Activated CD8-positive, alpha-beta T cell treated with anti-CD3 and anti-CD28 coated beads, Interleukin-2, amount 10 ng/mL, durations not matched to agents 7 days and 5 days (primary cell): ENCODE results near the gene TATDN2. TPM values are rescaled to one million over a fixed set of nuclear protein-coding genes. Genes with fewer than 3 reads are reported as not detected.
"Not testable (repeated sequence)": the region's sequence is repeated elsewhere in the genome, so short reads cannot be mapped to it uniquely, and the experiment has no call there.

Experiments
- ATAC-seq: fragments of 150-1000 bp; cut with Tn5 transposase; one replicate; pipeline ENCODE4 v1.10.0; 2021; ENCODE audit warnings: moderate library complexity
- CTCF ChIA-PET: fragments of 350-600 bp; sonication (Branson Sonifier 250); formaldehyde crosslinking; loops from one replicate; lab custom pipeline; 2021; ENCODE audit warnings: antibody characterized with exemption; lab: Charles Lee
- POLR2A ChIA-PET: fragments of 350-600 bp; sonication (Branson Sonifier 250); formaldehyde crosslinking; loops from one replicate; lab custom pipeline; 2021; ENCODE audit warnings: antibody characterized with exemption; lab: Charles Lee
- DNase-seq: peaks from one replicate; pipeline ENCODE4 v3.0.0-alpha.2; 2020
- H3K27ac Mint-ChIP-seq: one replicate; pipeline ENCODE4 v1.8.0; 2021; ENCODE audit warnings: mild to moderate bottlenecking, mixed read lengths
- H3K27me3 Mint-ChIP-seq: one replicate; pipeline ENCODE4 v1.8.0; 2021; ENCODE audit warnings: low read depth, mixed read lengths
- H3K36me3 Mint-ChIP-seq: one replicate; pipeline ENCODE4 v1.8.0; 2021; ENCODE audit warnings: low read depth, mixed read lengths
- H3K4me1 Mint-ChIP-seq: one replicate; pipeline ENCODE4 v1.8.0; 2021; ENCODE audit warnings: low read depth, mixed read lengths
- H3K4me3 Mint-ChIP-seq: one replicate; pipeline ENCODE4 v1.8.0; 2021; ENCODE audit warnings: mild to moderate bottlenecking, mixed read lengths
- H3K9me3 Mint-ChIP-seq: one replicate; pipeline ENCODE4 v1.8.0; 2022; ENCODE audit warnings: mixed read lengths; ENCODE audit not compliant: insufficient read depth
- total RNA-seq, 2 experiments: library from RNA; stranded (reverse); gene quantifications; one replicate each; pipeline ENCODE4 v1.2.3, GENCODE V29; 2021

TATDN2 gene
- total RNA-seq, 2 experiments from 2014 or later = 57.0 to 61.6 TPM

- Mint-ChIP-seq H3K9me3 (no peaks in the 10 kb centered on the region), H3K36me3 (peaks cover 42% of the 10 kb centered on the region), H3K4me1 (peaks cover 15% of the 10 kb centered on the region), H3K27ac (peak within 1 kb of the TSS; percentile 64), H3K4me3 (no peak within 1 kb of the TSS), H3K27me3 (no peaks in the 10 kb centered on the region)
- DNase-seq = no peak
- ChIA-PET CTCF (interaction anchor here (1.3 kb wide), 1 partner anchor 360 kb away, joined by 4 read pairs; no protein-coding TSS in a partner anchor), POLR2A (interaction anchor here (0.9 kb wide), 1 partner anchor 11 kb away, joined by 3 read pairs; no protein-coding TSS in a partner anchor)
- no peak for ATAC-seq
Measured at GRCh38 chr3:10292505-10293419, 44.5 kb downstream of the TATDN2 start, which contains the start of gene GHRL. Gene GHRL (minus strand): TSS chr3:10292947. CDS start chr3:10290180, 2,767 bp downstream.

GRCh38 chr3:10294030-10294586 is 45.8 kb downstream of the TATDN2 start:
- ChIA-PET POLR2A (no interaction called here), CTCF (interaction anchor here (1.3 kb wide), 1 partner anchor 31 kb away, joined by 4 read pairs; no protein-coding TSS in a partner anchor)
- no peaks in the 10 kb centered on the region for H3K27me3 Mint-ChIP-seq
- no peaks in the 10 kb centered on the region for H3K9me3 Mint-ChIP-seq
- H3K36me3 Mint-ChIP-seq = peaks cover 38% of the 10 kb centered on the region
- peaks cover 18% of the 10 kb centered on the region for H3K4me1 Mint-ChIP-seq
- no peak overlapping the region for H3K4me3 Mint-ChIP-seq
- DNase-seq (no peak), ATAC-seq (no peak)
- no peak overlapping the region for H3K27ac Mint-ChIP-seq

- H3K4me1 Mint-ChIP-seq = peaks cover 17% of the 10 kb centered on the region
- DNase-seq, H3K27ac Mint-ChIP-seq, POLR2A ChIA-PET, H3K27me3 Mint-ChIP-seq, H3K4me3 Mint-ChIP-seq, CTCF ChIA-PET, H3K9me3 Mint-ChIP-seq, ATAC-seq: not testable (repeated sequence)
- H3K36me3 Mint-ChIP-seq = peaks cover 53% of the 10 kb centered on the region
Measured at GRCh38 chr3:10298064-10298463, 49.8 kb downstream of the TATDN2 start.

GRCh38 chr3:10299175-10299574 is 50.9 kb downstream of the TATDN2 start:
- Mint-ChIP-seq H3K27me3 (no peaks in the 10 kb centered on the region), H3K36me3 (peaks cover 61% of the 10 kb centered on the region), H3K9me3 (no peaks in the 10 kb centered on the region), H3K4me3 (no peak overlapping the region), H3K27ac (peak overlapping the region; percentile 83), H3K4me1 (peaks cover 17% of the 10 kb centered on the region)
- ATAC-seq = no peak
- POLR2A ChIA-PET = no interaction called here
- no peak for DNase-seq
- CTCF ChIA-PET = interaction anchor here (1.0 kb wide), 2 partner anchors 11 to 269 kb away, joined by 3 read pairs; no protein-coding TSS in a partner anchor

- no peaks in the 10 kb centered on the region for H3K9me3 Mint-ChIP-seq
- peaks cover 17% of the 10 kb centered on the region for H3K4me1 Mint-ChIP-seq
- DNase-seq = no peak
- ChIA-PET CTCF (interaction anchor here (1.0 kb wide), 2 partner anchors 10 to 270 kb away, joined by 3 read pairs; no protein-coding TSS in a partner anchor), POLR2A (no interaction called here)
- peak overlapping the region; percentile 83 for H3K27ac Mint-ChIP-seq
- H3K36me3 Mint-ChIP-seq = peaks cover 64% of the 10 kb centered on the region
- no peak overlapping the region for H3K4me3 Mint-ChIP-seq
- ATAC-seq = peak; percentile 74
- no peaks in the 10 kb centered on the region for H3K27me3 Mint-ChIP-seq
Measured at GRCh38 chr3:10299679-10300078, 51.4 kb downstream of the TATDN2 start.

- ChIA-PET POLR2A (no interaction called here), CTCF (interaction anchor here (1.0 kb wide), 1 partner anchor 10 kb away, joined by 3 read pairs; no protein-coding TSS in a partner anchor)
- peaks cover 64% of the 10 kb centered on the region for H3K36me3 Mint-ChIP-seq
- peak; percentile 32 for ATAC-seq
- no peak overlapping the region for H3K4me3 Mint-ChIP-seq
- peak overlapping the region; percentile 83 for H3K27ac Mint-ChIP-seq
- H3K4me1 Mint-ChIP-seq = peaks cover 17% of the 10 kb centered on the region
- H3K9me3 Mint-ChIP-seq = no peaks in the 10 kb centered on the region
- no peak for DNase-seq
- no peaks in the 10 kb centered on the region for H3K27me3 Mint-ChIP-seq
Measured at GRCh38 chr3:10300087-10300486, 51.8 kb downstream of the TATDN2 start.

GRCh38 chr3:10303105-10303504 is 54.8 kb downstream of the TATDN2 start:
- Mint-ChIP-seq H3K27me3 (no peaks in the 10 kb centered on the region), H3K27ac (no peak overlapping the region), H3K4me1 (peaks cover 17% of the 10 kb centered on the region), H3K9me3 (no peaks in the 10 kb centered on the region), H3K4me3 (no peak overlapping the region), H3K36me3 (peaks cover 78% of the 10 kb centered on the region)
- ChIA-PET CTCF (interaction anchor here (0.6 kb wide), 1 partner anchor 17 kb away, joined by 3 read pairs; no protein-coding TSS in a partner anchor), POLR2A (interaction anchor here (0.7 kb wide), 1 partner anchor 11 kb away, joined by 3 read pairs; no protein-coding TSS in a partner anchor)
- DNase-seq (no peak), ATAC-seq (no peak)

GRCh38 chr3:10303785-10304184 is 55.5 kb downstream of the TATDN2 start:
- peaks cover 17% of the 10 kb centered on the region for H3K4me1 Mint-ChIP-seq
- ATAC-seq (no peak), DNase-seq (no peak)
- no peak overlapping the region for H3K4me3 Mint-ChIP-seq
- no peaks in the 10 kb centered on the region for H3K27me3 Mint-ChIP-seq
- no peak overlapping the region for H3K27ac Mint-ChIP-seq
- ChIA-PET CTCF (no interaction called here), POLR2A (interaction anchor here (0.7 to 1.2 kb wide), 2 partner anchors 12 to 654 kb away, joined by 3 read pairs; partner anchors contain the start of gene MTMR14)
- H3K9me3 Mint-ChIP-seq = no peaks in the 10 kb centered on the region
- peaks cover 79% of the 10 kb centered on the region for H3K36me3 Mint-ChIP-seq

GRCh38 chr3:10304905-10305304 is 56.6 kb downstream of the TATDN2 start:
- peaks cover 6% of the 10 kb centered on the region for H3K4me1 Mint-ChIP-seq
- POLR2A ChIA-PET = no interaction called here
- no peaks in the 10 kb centered on the region for H3K9me3 Mint-ChIP-seq
- no peak for DNase-seq
- ATAC-seq = no peak
- CTCF ChIA-PET = no interaction called here
- no peak overlapping the region for H3K27ac Mint-ChIP-seq
- no peaks in the 10 kb centered on the region for H3K27me3 Mint-ChIP-seq
- peaks cover 75% of the 10 kb centered on the region for H3K36me3 Mint-ChIP-seq
- no peak overlapping the region for H3K4me3 Mint-ChIP-seq

GRCh38 chr3:10305331-10305902 is 57.2 kb downstream of the TATDN2 start:
- ATAC-seq = no peak
- Mint-ChIP-seq H3K4me1 (peaks cover 5% of the 10 kb centered on the region), H3K27ac (no peak overlapping the region), H3K9me3 (no peaks in the 10 kb centered on the region), H3K4me3 (no peak overlapping the region), H3K36me3 (peaks cover 77% of the 10 kb centered on the region), H3K27me3 (no peaks in the 10 kb centered on the region)
- POLR2A ChIA-PET = no interaction called here
- DNase-seq = no peak
- CTCF ChIA-PET = no interaction called here

- H3K27ac Mint-ChIP-seq = no peak overlapping the region
- H3K4me3 Mint-ChIP-seq = no peak overlapping the region
- DNase-seq (no peak), ATAC-seq (no peak)
- H3K36me3 Mint-ChIP-seq = peaks cover 77% of the 10 kb centered on the region
- no peaks in the 10 kb centered on the region for H3K4me1 Mint-ChIP-seq
- ChIA-PET CTCF (no interaction called here), POLR2A (no interaction called here)
- no peaks in the 10 kb centered on the region for H3K9me3 Mint-ChIP-seq
- no peaks in the 10 kb centered on the region for H3K27me3 Mint-ChIP-seq
Measured at GRCh38 chr3:10306156-10306555, 57.9 kb downstream of the TATDN2 start.
